ENCODE measurements around the gene FUZ. TPM values are rescaled to one million over a fixed set of nuclear protein-coding genes. Genes with fewer than 3 reads are reported as not detected.

FUZ gene
- polyA plus RNA-seq, 3 donors: 35.3 to 45.3 (median 42.9) TPM

- DNase-seq: no peak
These were observed 24.2 kb downstream of the FUZ start for GRCh38 chr19:49788857-49789256.

GRCh38 chr19:49787746-49788145 is 25.3 kb downstream of the FUZ start:
- no peak for DNase-seq

GRCh38 chr19:49786376-49786820 is 26.7 kb downstream of the FUZ start:
- no peak for DNase-seq

- DNase-seq: no peak
These were observed 30.6 kb downstream of the FUZ start for GRCh38 chr19:49782515-49782914.

GRCh38 chr19:49781394-49781793 is 31.7 kb downstream of the FUZ start:
- no peak for DNase-seq

- no peak for DNase-seq
These were observed 32.2 kb downstream of the FUZ start for GRCh38 chr19:49780861-49781260.

- no peak for DNase-seq
These were observed 33.1 kb downstream of the FUZ start for GRCh38 chr19:49779731-49780555.

- DNase-seq: no peak
These were observed 36.7 kb downstream of the FUZ start for GRCh38 chr19:49776371-49776764.

GRCh38 chr19:49775742-49776370 is 37.2 kb downstream of the FUZ start:
- no peak for DNase-seq

GRCh38 chr19:49774969-49775368 is 38.1 kb downstream of the FUZ start:
- no peak for DNase-seq

- DNase-seq: no peak
These were observed 39.3 kb downstream of the FUZ start for GRCh38 chr19:49773663-49774350.

GRCh38 chr19:49772850-49773432 is 40.2 kb downstream of the FUZ start:
- no peak for DNase-seq

- DNase-seq: no peak
These were observed 41.4 kb downstream of the FUZ start for GRCh38 chr19:49771674-49772139.

- DNase-seq: no peak
These were observed 42.6 kb downstream of the FUZ start for GRCh38 chr19:49770529-49770928.

- DNase-seq: no peak
These were observed 45.0 kb downstream of the FUZ start for GRCh38 chr19:49767967-49768581.

- DNase-seq: peak; percentile 16
These were observed 45.7 kb downstream of the FUZ start for GRCh38 chr19:49767381-49767780.

GRCh38 chr19:49766930-49767299 is 46.2 kb downstream of the FUZ start, which contains the start of gene AP2A1:
Gene AP2A1, plus strand, starts transcription at chr19:49767001. Its CDS starts 133 bp downstream, at chr19:49767134.
- no peak for DNase-seq

- DNase-seq: peak; percentile 100
These were observed 46.8 kb downstream of the FUZ start for GRCh38 chr19:49766007-49766929.

- DNase-seq: no peak
These were observed 48.8 kb downstream of the FUZ start for GRCh38 chr19:49764341-49764740.

GRCh38 chr19:49763230-49763629 is 49.9 kb downstream of the FUZ start, which contains the start of gene TSKS:
Gene TSKS, minus strand, starts transcription at chr19:49763306. Its CDS starts 59 bp downstream, at chr19:49763247.
- no peak for DNase-seq
